ENCODE results near the gene RRAS.
"Not testable (repeated sequence)": the region's sequence is repeated elsewhere in the genome, so short reads cannot be mapped to it uniquely, and the experiment has no call there.

Gene RRAS

GRCh38 chr19:49654581-49654980 lies 14.6 kb upstream of the RRAS start:
- no peak for DNase-seq (ENCODE audit: low spot score)

GRCh38 chr19:49653466-49653806 lies 13.5 kb upstream of the RRAS start:
- no peak for DNase-seq (ENCODE audit: low spot score)

GRCh38 chr19:49652551-49653465 lies 12.9 kb upstream of the RRAS start:
- no peak for DNase-seq (ENCODE audit: low spot score)

- no peak for DNase-seq (ENCODE audit: low spot score)
These were observed 12.0 kb upstream of the RRAS start for GRCh38 chr19:49651820-49652550.

DNA sequence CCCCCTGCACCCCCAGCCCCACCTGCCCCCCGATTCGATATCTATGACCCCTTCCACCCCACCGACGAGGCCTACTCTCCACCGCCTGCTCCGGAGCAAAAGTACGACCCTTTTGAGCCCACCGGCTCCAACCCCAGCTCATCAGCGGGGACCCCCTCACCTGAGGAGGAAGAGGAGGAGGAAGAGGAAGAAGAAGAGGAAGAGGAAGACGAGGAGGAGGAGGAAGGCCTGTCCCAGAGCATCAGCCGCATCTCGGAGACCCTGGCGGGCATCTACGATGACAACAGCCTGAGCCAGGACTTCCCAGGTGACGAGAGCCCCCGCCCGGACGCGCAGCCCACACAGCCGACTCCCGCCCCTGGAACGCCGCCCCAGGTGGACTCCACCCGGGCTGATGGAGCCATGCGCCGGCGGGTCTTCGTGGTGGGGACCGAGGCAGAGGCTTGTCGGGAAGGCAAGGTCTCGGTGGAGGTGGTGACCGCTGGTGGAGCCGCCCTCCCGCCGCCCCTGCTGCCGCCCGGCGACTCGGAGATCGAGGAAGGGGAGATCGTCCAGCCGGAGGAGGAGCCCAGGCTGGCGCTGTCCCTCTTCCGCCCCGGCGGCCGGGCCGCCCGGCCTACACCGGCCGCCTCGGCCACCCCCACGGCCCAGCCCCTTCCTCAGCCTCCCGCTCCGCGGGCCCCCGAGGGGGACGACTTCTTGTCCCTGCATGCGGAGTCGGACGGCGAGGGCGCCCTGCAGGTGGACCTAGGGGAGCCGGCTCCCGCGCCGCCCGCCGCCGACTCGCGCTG lies 11.3 kb upstream of the RRAS start:
- DNase-seq (ENCODE audit: low spot score): no peak

DNA sequence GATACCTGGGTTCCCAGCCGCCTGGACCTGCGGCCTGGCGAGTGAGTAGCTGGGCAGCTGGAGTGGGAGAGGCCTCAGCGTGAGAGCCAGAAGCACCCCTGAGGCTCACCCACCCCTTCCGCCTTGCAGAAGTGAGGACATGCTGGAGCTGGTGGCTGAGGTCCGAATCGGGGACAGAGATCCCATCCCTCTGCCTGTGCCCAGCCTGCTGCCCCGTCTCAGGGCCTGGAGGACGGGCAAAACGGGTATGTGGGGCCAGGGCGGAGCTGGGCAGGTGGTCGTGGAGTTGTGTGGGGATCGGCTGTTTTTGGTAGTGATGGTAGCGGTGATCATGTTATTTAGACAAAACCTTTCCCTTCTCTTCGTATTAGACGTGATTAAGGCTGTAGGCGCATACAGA lies 6.6 kb upstream of the RRAS start:
- DNase-seq (ENCODE audit: low spot score): no peak

- DNase-seq (ENCODE audit: low spot score): no peak
These were observed 6.1 kb upstream of the RRAS start for GRCh38 chr19:49645995-49646394.

DNA sequence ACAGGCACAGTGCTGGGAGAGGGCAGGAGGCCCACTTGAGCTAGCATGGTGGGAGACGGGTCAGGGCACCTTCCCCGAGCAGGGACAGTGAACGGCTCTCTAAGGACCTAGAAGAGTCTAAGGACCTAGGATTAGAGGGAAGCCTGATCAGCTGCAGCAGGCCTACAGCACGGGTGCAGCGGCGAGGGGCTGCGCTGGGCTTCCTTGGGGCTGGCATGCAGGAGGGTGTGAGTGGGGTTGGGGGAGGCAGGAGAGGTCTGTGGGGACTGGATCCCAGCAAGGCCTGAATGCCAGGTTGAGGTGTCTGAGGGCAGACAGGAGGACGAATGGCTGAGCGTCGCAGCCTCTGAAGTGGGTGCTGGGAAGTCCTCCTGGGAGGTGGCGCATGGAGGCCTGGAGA lies 5.6 kb upstream of the RRAS start:
- DNase-seq (ENCODE audit: low spot score): no peak

GRCh38 chr19:49643466-49643865 lies 3.5 kb upstream of the RRAS start:
- DNase-seq (ENCODE audit: low spot score): no peak

GRCh38 chr19:49642492-49643035 lies 2.6 kb upstream of the RRAS start:
- DNase-seq (ENCODE audit: low spot score): no peak

DNA sequence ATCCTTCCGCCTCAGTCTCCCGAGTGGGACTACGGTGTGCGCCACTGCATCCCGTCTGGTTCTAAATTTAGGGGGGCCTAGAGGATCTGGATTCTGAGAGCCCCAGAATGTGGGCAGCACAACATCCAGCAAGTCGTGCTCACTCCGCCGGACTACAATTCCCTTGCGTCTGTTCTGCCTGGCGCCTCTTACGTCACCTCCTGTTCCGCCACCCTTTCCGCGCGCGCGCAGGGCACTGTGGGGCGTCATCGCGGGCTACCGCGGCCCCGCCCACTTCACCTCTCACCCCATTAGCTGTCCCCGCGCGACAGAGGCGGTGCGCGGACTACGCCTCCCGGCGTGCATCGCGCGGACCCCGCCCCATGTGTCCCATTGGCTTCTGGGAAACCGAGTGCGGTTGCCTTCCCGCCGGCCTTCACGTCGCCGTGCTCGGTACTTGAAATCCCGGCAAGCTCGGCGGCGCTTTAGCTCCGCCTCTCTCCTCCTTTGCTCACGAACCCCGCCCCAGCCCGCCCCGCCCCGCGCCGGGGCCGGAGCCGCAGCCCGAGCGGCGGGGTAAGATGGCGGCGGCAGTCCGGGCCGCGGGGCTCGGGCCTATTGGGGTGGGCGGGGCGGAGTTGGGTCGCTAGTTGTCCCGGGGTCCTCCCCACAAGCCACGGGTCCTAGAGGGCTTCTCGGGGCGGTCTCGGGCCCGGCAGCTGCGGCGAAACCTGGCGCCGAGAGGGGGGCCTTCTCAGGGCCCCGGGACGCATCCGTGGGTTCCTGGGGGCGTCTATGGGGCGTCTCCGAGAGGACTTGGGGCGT lies 1.9 kb upstream of the RRAS start, which contains the start of gene SCAF1:
Gene SCAF1 (plus strand): TSS at position 522 of the 804 bp plus-strand sequence. CDS start 2,818 bp downstream, outside the sequence.
- DNase-seq (ENCODE audit: low spot score): peak; percentile 97

- DNase-seq (ENCODE audit: low spot score): no peak
These were observed 386 bp downstream of the RRAS start for GRCh38 chr19:49639401-49640112.

- peak; percentile 90 for DNase-seq (ENCODE audit: low spot score)
These were observed 1.9 kb downstream of the RRAS start for GRCh38 chr19:49637821-49638738.

DNA sequence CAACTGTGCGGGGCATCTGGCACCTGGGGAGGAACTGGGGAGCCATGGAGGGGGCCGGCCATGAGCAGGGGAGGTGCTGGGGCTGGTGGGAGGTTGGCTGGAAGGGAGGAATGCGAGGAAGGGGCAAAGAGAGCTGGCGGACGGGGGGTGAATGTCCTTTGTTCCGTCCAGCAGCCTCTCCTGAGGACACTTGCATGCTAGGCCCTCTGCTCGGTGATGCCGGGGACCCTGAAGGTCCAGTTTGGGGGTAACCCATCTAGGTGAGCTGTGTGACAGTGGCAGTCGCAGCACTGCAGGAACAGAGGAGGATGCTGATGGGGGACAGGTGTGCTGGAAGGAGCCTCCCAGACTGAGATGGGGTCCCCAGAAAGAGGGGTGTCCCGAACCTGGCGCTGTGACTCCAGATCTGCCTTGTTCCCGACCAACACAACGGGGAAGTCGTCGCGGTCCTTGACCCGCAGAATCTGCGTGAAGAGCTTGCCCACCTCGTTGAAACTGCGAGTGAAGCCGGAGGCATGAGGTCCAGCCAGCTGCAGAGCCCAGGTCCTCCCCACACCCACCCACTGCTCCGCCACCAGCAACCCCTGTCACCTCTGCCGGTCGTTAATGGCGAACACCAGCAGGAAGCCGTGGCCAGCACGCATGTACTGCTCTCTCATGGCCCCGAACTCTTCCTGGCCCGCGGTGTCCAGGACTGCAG lies 3.6 kb downstream of the RRAS start:
- no peak for DNase-seq (ENCODE audit: low spot score)

- no peak for DNase-seq (ENCODE audit: low spot score)
These were observed 4.3 kb downstream of the RRAS start for GRCh38 chr19:49635530-49636232.

DNA sequence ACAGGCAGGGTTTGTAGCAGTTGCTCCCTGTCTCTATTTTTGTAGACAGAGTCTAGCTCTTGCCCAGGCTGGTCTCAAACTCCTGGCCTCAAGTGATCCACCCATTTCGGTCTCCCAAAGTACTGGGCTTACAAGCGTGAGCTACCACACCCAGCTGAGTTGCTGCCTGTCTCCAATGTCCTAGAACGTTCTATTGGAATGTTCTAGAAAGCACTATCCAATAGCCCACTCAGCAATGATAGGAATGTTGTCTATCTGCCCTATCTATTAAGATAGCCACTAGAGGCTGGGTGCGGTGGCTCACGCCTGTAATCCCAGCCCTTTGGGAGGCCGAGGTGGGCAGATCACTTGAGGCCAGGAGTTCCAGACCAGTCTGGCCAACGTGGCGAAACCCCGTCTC lies 6.7 kb downstream of the RRAS start:
- DNase-seq (ENCODE audit: low spot score): not testable (repeated sequence)

DNA sequence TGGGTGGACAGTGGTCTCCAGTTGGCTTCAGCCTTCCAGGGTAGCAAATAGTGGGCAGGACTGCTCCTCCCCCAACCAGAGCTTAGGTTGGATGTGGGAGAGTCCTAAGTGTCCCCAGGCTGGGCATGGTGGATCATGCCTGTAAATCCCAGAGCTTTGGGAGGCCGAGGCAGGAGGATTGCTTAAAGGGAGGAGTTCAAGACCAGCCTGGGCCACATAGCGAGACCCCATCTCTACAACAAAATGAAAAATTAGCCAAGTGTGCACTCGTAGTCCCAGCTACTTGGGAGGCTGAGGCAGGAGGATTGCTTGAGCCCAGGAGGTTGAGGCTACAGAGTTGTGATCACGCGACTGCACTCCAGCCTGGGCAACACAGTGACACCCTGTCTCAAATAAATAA lies 7.4 kb downstream of the RRAS start:
- no peak for DNase-seq (ENCODE audit: low spot score)

DNA sequence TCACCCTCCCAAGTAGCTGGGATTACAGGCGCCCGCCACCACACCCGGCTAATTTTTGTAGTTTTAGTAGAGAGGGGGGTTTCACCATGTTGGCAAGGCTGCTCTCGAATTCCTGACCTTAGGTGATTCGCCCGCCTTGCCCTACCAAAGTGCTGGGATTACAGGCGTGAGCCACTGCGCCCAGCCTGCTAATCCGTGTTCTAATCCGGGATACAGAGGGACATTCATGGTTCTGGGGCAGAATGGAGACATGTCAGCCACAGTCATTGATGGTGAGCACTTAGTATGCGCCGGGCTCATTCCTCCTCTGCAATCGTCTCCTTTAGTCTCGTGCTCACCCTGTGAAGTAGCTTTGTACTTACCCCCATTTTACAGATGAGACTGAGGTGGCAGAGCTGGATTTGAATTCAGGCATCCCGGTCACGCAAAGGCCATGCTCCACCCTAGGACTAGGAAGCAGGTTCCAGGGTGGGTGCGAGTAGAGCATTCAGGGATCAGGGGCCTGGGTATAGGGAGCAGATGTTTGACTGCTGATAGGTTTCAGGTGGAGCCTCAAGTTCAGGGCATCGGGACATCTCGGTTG lies 8.2 kb downstream of the RRAS start:
- no peak for DNase-seq (ENCODE audit: low spot score)
